Mesodermal cell (in vitro differentiated cells): Measurements from ENCODE around the gene CLK2.
A peak's percentile ranks its signal among the peaks of the same experiment; 100 is the strongest.

Experiments used
- H3K27ac ChIP-seq: 2 replicates; pipeline ENCODE4 v1.7.0; 2013; ENCODE audit warnings: mild to moderate bottlenecking, low read depth, low read length, moderate library complexity; ENCODE audit not compliant: severe bottlenecking
- H3K36me3 ChIP-seq: 2 replicates; pipeline ENCODE4 v1.7.1; 2013; ENCODE audit warnings: mild to moderate bottlenecking, low read length, moderate library complexity; ENCODE audit not compliant: control insufficient read depth, insufficient read depth
- H3K4me1 ChIP-seq: one replicate; pipeline ENCODE4 v1.7.1; 2013; ENCODE audit warnings: mild to moderate bottlenecking, low read length; ENCODE audit not compliant: insufficient read depth, control insufficient read depth, poor library complexity, severe bottlenecking
- H3K4me3 ChIP-seq: 2 replicates; pipeline ENCODE4 v1.7.0; 2013; ENCODE audit warnings: low read length, control low read depth, mild to moderate bottlenecking; ENCODE audit not compliant: insufficient read depth, poor library complexity, severe bottlenecking; ENCODE audit errors: extremely low read depth
- H3K9me3 ChIP-seq: 2 replicates; pipeline ENCODE4 v1.7.1; 2013; ENCODE audit warnings: mild to moderate bottlenecking, low read length, moderate library complexity; ENCODE audit not compliant: control insufficient read depth
- WGBS, 2 experiments: methylation state at CpG; one replicate each; pipeline ENCODE4 v1.1.5; 2013; ENCODE audit warnings: missing lambda C conversion rate in 2 of 2; ENCODE audit not compliant: insufficient coverage in 2 of 2; 5-methylcytosine and 5-hydroxymethylcytosine counted together

Gene CLK2

GRCh38 chr1:155284476-155284875 is 11.2 kb upstream of the CLK2 start:
- no peak overlapping the region for H3K4me3 ChIP-seq
- H3K27ac ChIP-seq: no peak overlapping the region
- no peaks in the 10 kb centered on the region for H3K9me3 ChIP-seq
- peaks cover 4% of the 10 kb centered on the region for H3K36me3 ChIP-seq
- no peaks in the 10 kb centered on the region for H3K4me1 ChIP-seq
- WGBS, 2 experiments: 93 to 96% methylated on average over 12 of the region's 12 CpGs

- Histone ChIP-seq H3K9me3 (no peaks in the 10 kb centered on the region), H3K4me3 (no peak overlapping the region), H3K4me1 (peaks cover 3% of the 10 kb centered on the region), H3K36me3 (peaks cover 4% of the 10 kb centered on the region), H3K27ac (no peak overlapping the region)
- WGBS, 2 experiments: 93 to 97% methylated on average over 17 to 22 of the region's 29 CpGs
Observed at GRCh38 chr1:155282488-155283091, 9.3 kb upstream of the CLK2 start.

- Histone ChIP-seq H3K27ac (no peak overlapping the region), H3K4me3 (no peak overlapping the region), H3K4me1 (peaks cover 3% of the 10 kb centered on the region), H3K36me3 (no peaks in the 10 kb centered on the region), H3K9me3 (no peaks in the 10 kb centered on the region)
- 50 to 89% methylated on average over 1 of the region's 2 CpGs for WGBS, 2 experiments
Observed at GRCh38 chr1:155279268-155279667, 6.0 kb upstream of the CLK2 start.

- no peaks in the 10 kb centered on the region for H3K36me3 ChIP-seq
- 50 to 62% methylated on average over 9 to 10 of the region's 10 CpGs for WGBS, 2 experiments
- H3K27ac ChIP-seq: no peak overlapping the region
- peak overlapping the region; percentile 72 for H3K4me3 ChIP-seq
- H3K9me3 ChIP-seq: no peaks in the 10 kb centered on the region
- peaks cover 3% of the 10 kb centered on the region for H3K4me1 ChIP-seq
Observed at GRCh38 chr1:155278689-155279160, 5.4 kb upstream of the CLK2 start.

GRCh38 chr1:155277902-155278688 is 4.8 kb upstream of the CLK2 start:
- 0 to 1% methylated on average over 16 to 20 of the region's 29 CpGs for WGBS, 2 experiments
- Histone ChIP-seq H3K9me3 (no peaks in the 10 kb centered on the region), H3K36me3 (no peaks in the 10 kb centered on the region), H3K27ac (no peak overlapping the region), H3K4me3 (peak overlapping the region; percentile 72), H3K4me1 (peaks cover 3% of the 10 kb centered on the region)

- 2 to 3% methylated on average over 33 to 54 of the region's 68 CpGs for WGBS, 2 experiments
- Histone ChIP-seq H3K27ac (no peak within 1 kb of the TSS), H3K4me3 (peak within 1 kb of the TSS; percentile 72), H3K4me1 (peaks cover 6% of the 10 kb centered on the region), H3K9me3 (no peaks in the 10 kb centered on the region), H3K36me3 (peaks cover 2% of the 10 kb centered on the region)
Observed at GRCh38 chr1:155277070-155277901, 4.0 kb upstream of the CLK2 start, which contains the start of gene HCN3. Gene HCN3 (plus strand): TSS chr1:155277463. CDS start chr1:155277591, 128 bp downstream.

GRCh38 chr1:155272466-155273342 is 600 bp downstream of the CLK2 start:
- Histone ChIP-seq H3K9me3 (no peaks in the 10 kb centered on the region), H3K4me3 (peak overlapping the region; percentile 85), H3K27ac (peak overlapping the region; percentile 88), H3K36me3 (peaks cover 47% of the 10 kb centered on the region), H3K4me1 (peaks cover 10% of the 10 kb centered on the region)
- WGBS, 2 experiments: 0 to 2% methylated on average over 12 to 30 of the region's 44 CpGs

- Histone ChIP-seq H3K36me3 (peaks cover 80% of the 10 kb centered on the region), H3K4me1 (peaks cover 10% of the 10 kb centered on the region)
- WGBS, 2 experiments: 98% methylated on average over 18 to 21 of the region's 21 CpGs
Observed at GRCh38 chr1:155269381-155269780, 3.9 kb downstream of the CLK2 start.

GRCh38 chr1:155268630-155269029 is 4.7 kb downstream of the CLK2 start:
- Histone ChIP-seq H3K4me3 (no peak overlapping the region), H3K9me3 (no peaks in the 10 kb centered on the region), H3K4me1 (peaks cover 10% of the 10 kb centered on the region), H3K27ac (no peak overlapping the region), H3K36me3 (peaks cover 87% of the 10 kb centered on the region)
- 95 to 100% methylated on average over 5 to 15 of the region's 21 CpGs for WGBS, 2 experiments

More at GRCh38 chr1:155269381-155269780, 3.9 kb downstream of the CLK2 start:
- Histone ChIP-seq H3K4me3 (no peak overlapping the region), H3K9me3 (no peaks in the 10 kb centered on the region), H3K27ac (no peak overlapping the region)

GRCh38 chr1:155267373-155267772 is 5.9 kb downstream of the CLK2 start:
- H3K36me3 ChIP-seq: peaks cover 98% of the 10 kb centered on the region
- H3K27ac ChIP-seq: no peak overlapping the region
- H3K4me3 ChIP-seq: no peak overlapping the region
- H3K4me1 ChIP-seq: peaks cover 11% of the 10 kb centered on the region
- WGBS, 2 experiments: 100% methylated on average over 1 of the region's 2 CpGs; no CpG with 5 or more reads in 1 of the 2 experiments
- no peaks in the 10 kb centered on the region for H3K9me3 ChIP-seq
